HG03060 (cell line): ENCODE results near the gene PIP5KL1.

Experiments
- ATAC-seq: cut with Tn5 transposase; IDR thresholded peaks from one replicate; pipeline ENCODE4 v1.9.1; 2021; ENCODE audit warnings: low read depth, moderate number of reproducible peaks; ENCODE audit not compliant: unreplicated experiment

The PIP5KL1 gene

GRCh38 chr9:127935765-127936221 is 5.2 kb upstream of the PIP5KL1 start:
- no peak for ATAC-seq

DNA sequence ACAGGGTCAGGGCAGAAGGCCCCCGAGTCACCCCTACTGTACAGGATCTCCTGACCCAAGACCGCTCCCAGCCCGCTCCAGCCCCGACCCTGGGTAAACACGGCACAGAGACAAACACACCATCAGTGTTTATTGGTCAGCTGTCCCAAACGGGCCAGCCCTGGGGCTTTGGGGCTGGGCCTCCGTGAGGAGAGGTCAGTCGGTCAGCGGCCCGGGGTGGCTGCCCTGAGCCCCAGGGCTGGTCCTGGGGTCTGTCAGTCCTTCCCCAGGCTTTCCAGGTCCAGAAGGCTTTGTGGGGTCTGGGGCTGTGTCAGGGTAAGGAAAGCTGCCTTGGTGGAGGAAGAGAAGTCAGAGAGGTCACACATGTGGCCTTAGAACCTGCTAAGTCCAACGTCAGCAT is 4.4 kb upstream of the PIP5KL1 start:
- ATAC-seq: no peak

DNA sequence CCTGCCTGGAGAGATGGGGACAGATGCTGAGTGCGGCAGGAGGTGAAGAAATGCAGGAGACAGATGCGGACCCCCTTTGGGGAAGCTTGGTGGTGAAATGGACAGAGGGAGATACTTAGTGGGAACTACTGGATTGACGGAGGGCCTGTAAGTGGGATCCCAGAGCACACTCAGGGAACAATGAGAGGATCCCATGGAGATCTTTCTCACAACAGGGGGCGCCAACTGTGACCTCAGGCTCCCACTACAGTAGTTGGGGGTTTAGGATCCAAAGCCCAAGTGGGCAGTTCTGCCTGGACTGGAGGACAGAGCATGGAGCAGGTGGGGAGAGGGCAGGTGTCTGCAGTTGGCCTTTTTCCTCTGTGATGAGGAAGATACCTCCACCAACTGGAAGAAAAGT is 3.7 kb upstream of the PIP5KL1 start:
- ATAC-seq: no peak

DNA sequence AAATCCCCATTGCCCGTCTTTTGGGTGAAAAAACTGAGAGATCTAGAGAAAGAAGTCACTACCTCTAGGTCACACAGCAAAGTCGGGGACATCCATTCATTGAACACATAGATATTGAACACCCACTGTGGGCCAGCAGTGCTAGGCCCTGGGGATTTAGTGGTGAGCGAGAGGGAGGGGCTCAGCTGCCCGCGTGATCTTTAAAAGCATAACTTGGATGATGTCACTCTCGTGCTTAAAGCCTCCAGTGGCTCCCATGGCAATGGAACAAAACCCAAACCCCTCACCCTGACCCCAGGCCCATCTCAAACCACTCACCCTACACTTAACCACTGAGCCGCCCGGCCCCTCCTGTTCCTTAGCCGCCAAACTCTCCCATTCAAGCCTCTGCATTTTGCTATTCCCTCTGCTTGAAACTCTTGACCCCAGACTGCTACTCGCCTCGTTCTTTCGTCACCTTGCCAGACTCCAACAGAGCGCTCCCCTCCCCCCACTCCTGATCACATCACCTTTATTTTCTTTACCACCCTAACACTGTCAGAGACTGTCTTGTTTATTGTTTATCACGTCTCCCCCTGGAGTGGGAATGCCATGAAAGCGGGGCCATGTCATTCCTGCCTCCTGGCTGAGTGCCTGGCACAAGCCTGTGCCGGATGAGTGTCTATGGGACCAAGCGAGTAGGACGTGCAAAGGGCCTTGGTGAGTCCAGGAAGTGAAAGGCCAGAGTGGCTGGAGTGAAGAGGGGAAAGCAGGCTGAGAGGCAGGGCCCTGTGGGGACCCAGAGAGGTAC is 710 bp upstream of the PIP5KL1 start:
- no peak for ATAC-seq

DNA sequence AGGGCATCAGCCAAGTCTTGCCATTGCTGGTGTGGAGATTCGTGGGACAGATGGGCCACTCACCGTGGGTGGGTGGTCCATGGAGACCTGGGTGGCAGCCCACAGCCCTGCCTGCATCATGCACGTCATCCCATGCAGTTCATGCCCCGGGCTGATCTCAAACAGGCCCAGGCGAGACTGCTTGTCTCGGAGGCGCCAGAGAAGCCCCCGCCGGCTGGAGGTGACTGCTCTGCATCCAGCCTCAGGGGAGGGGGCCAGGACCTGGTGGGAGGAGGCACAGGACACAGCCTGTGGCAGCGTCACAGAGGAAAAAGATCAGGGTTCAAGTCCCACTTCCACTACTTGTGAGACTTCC is 975 bp downstream of the PIP5KL1 start:
- ATAC-seq: no peak

GRCh38 chr9:127928676-127929624 is 1.6 kb downstream of the PIP5KL1 start:
- ATAC-seq: no peak

DNA sequence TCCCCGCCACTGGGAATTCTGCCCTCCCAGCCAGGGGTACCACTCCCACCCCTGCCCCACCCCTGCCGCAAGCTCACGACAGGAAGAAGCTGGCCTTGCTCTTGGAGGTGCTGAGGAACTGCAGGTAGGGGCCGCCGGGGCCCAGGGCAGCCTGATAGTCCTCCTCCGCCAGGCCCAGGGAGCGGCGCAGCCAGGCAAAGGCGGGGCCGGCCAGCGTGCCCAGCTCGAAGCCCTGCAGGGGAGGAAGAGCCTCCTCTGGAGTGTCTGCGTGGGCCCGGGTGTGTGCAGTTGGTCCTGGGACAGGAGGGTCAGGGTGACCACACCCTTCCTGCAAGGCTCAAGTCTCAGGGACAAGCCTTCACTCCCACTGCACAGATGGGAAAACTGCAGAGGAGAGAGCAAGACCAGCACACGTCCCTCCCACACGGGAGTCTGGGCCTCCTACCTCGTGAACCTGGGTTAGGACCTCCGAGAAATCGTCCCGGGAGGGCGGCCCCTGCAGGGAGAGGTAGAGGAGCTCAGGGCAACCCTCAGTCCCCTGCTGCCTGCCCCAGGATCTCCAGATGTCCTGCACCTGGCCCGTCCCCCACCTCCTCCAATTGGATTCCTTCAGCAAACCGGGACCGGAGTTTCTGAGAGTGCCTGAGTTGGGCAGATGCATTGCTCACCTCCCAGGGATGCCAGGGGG is 2.4 kb downstream of the PIP5KL1 start:
- no peak for ATAC-seq

DNA sequence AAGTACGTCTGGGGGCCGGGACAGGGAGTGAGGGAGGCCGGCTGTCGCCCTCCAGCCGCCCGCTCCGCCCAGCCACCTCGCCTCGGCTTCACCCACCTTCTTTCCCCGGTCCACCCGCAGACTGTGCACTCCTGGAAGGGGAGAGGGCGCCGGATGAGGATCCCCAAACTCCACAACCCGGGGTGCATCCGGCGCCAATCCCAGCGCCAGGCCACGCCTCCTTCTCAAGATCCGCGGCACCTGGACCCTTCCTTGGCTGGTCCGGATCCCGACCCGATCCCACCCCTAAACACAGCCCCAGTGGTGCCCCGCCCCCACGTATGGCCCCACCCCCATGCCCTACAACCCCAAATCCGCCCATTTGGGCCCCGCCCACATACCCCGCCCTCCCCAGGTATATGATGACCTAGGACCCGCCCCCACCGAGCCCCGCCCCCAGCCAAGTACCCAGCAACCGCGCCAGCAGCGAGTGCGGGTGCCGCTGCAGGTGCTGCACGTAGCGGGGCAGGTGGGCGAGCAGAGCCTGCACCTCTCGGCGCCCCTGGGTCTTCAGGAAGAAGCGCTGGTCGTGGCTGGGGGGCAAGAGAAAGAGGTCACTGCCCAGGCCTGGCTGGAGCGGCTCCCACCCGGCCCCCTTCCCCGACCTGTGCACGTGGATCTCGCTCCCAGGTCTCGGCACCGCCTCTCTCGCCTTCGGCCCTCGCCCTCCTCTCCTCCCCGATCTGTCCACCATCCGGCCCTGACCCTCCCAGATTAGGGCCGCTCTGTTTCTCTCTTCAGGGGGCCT is 3.2 kb downstream of the PIP5KL1 start:
- no peak for ATAC-seq

GRCh38 chr9:127926906-127927200 is 3.7 kb downstream of the PIP5KL1 start:
- ATAC-seq: no peak

- ATAC-seq: no peak
These were observed 4.3 kb downstream of the PIP5KL1 start for GRCh38 chr9:127925959-127926905.

DNA sequence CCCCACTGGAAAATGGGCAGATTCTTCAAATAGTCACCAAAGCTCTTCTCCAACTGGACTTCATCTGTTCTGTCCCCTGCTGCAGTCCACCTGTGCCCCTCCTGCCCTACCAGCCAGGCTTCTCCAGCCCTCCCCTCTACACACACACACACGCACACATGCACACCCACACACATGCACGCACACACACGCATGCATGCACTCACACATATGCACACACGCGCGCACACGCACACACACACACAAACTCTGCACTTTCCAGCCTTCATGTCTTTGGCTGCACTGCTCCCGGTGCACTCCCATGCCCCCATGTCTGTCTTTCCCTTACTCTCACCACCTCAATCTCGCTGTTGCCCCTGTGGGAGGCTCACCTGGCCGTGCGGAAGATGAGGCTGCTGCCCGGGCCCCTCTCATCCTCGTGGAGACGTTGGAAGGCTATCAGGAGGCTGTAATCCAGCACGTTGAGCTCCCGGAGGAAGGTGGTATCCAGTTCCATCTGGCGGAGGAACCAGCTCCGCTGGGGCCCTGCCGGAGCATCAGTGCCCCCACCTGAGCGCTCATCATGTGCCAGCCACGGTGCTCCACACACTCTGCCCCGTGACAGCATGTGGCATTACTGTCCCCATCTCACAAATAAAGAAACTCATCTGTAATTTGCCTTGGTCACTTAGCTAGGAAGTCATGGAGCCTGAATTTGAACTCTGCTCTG is 5.7 kb downstream of the PIP5KL1 start:
- no peak for ATAC-seq

DNA sequence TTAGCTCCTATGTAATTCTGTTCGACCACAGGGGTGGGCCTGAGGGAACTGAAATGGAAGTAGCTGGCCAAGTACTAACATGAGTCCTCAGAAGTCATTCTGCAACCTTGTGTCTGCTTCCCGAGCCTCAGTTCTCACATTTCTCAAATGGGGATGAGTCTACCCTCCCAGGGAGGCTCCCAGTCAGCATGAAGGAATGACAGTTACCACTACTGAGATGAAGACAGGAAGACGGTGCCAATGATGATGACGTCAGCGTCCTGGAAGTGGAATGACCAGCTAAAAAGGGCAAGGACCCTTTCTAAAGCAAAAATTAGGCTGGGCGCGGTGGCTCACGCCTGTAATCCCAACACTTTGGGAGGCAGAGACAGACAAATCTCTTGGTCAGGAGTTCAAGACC is 6.8 kb downstream of the PIP5KL1 start:
- ATAC-seq: no peak

DNA sequence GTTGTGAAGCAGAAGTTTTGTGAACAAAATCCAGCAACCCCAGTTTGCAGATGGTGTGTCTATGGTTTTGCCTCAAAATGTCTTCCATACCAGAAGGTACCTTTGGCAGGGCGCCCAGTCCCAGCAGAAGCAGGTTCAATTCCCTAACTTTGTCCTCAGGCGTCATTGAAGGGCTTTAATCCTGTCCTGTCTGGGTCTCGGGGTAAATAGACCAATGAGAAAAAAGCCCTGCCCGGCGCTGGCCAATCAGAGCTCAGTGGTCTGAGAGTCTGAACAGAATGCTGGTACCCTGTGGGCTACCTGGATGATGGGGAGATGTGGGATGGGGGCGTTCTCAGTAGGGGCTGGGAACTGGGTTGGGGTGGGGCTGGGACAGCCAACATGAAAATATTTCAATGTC is 7.5 kb downstream of the PIP5KL1 start:
- no peak for ATAC-seq

DNA sequence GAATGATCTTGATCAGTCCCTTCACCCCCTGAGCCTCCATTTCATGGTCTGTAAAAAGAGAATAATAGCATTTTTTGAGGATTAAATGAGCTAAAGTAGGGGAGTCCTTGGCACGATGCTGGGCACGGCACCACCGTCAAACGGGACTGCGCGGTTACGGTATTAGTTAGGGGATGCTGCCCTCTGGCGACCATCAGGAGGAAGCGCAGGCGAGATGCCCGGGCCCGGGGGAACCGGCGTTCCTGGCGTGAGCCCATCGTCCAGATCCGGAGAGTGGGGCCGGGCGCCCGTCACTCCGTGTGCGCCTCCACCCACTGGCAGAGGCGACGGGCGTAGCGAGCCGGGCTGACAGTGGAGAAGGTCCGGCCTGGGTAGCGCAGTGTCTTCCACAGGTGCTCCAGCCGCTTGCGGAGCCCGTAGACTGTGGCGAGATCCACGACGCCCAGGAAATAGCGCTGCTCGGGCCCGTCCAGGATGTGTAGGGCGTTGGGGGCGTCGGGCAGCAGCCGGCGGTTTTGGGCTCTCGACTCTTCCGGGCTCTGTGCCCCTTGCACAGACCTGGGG is 8.9 kb downstream of the PIP5KL1 start:
- no peak for ATAC-seq

GRCh38 chr9:127920794-127921193 is 9.8 kb downstream of the PIP5KL1 start:
- no peak for ATAC-seq

GRCh38 chr9:127919253-127919815 is 11.2 kb downstream of the PIP5KL1 start:
- ATAC-seq: no peak

DNA sequence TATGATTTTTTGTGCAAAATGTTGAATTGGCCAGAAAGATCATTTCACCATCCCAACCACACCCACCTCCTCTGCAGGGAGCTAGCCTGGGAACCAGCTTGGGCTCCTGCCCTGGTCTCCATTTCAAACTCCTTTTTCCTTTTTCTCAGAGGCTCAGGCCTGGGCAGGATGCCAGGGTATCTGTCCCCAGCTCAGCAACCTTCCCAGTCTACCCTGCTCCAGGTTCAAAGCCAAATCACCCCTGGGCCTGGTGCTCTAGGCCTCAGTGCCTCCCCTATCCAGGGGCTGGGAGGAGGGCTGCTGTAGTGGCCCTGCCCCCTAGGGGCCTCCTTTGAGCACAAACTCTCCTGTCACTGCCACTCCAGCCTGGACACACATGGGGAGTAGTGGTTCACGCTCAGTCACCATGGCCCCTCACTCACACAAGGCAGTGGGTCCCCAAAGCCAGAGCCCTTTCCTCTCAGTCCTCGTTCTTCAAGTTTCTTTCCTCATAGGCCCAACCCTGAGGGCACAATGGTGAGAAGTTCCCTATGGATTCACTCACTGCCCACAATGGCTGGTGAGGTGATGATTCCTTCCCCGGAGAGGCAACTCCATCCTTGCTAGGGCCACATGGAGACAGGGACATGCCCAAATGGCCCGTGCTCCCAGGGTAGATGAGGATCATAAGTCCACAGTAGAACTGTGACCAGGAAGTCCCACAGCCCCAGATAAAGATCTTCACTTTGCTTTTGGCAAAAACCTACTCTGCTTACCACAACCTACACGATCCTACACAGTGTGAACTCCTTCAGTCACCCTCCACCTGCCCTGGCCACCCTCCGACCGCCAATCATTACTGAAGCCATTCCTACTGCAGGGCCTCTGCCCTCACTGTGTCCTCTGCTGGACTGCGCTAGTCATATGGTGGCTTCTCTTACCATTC is 12.1 kb downstream of the PIP5KL1 start:
- no peak for ATAC-seq
